GM12878 (cell line): ENCODE measurements around the gene TNK1. TPM values are rescaled to one million over a fixed set of nuclear protein-coding genes. Genes with fewer than 3 reads are reported as not detected.
A peak's percentile ranks its signal among the peaks of the same experiment; 100 is the strongest.

Experiments
- ATF7 ChIP-seq: fragments of 450-650 bp; IDR thresholded peaks from 2 replicates; pipeline ENCODE4 v1.6.1; 2016; ENCODE audit warnings: low read depth, mild to moderate bottlenecking
- CREB1 ChIP-seq: IDR thresholded peaks from 2 replicates; pipeline ENCODE4 v1.6.1; 2012; ENCODE audit warnings: low read depth, mild to moderate bottlenecking, inconsistent platforms
- EGR1 ChIP-seq, 2 experiments: IDR thresholded peaks; 1 replicate in 1 of 2; 2 replicates in 1 of 2; pipeline ENCODE4 v1.6.1; 2011 to 2012; ENCODE audit warnings: low read depth in 2 of 2, low read length in 2 of 2, borderline replicate concordance in 1 of 2, mild to moderate bottlenecking in 1 of 2, moderate library complexity in 1 of 2
- HDGF ChIP-seq: fragments of 450-650 bp; IDR thresholded peaks from 2 replicates; pipeline ENCODE4 v1.6.1; 2016; ENCODE audit warnings: antibody characterized with exemption
- IKZF1 ChIP-seq: fragments of 450-650 bp; conservative IDR thresholded peaks from 2 replicates; pipeline ENCODE4 v1.6.1; 2017; ENCODE audit warnings: antibody characterized with exemption, mild to moderate bottlenecking
- IRF3 ChIP-seq: fragments of 450-650 bp; IDR thresholded peaks from 2 replicates; pipeline ENCODE4 v1.6.1; 2014; ENCODE audit warnings: mild to moderate bottlenecking
- MEF2A ChIP-seq: IDR thresholded peaks from 2 replicates; pipeline ENCODE4 v1.6.1; 2011; ENCODE audit warnings: low read depth, mild to moderate bottlenecking, low read length, moderate library complexity; ENCODE audit not compliant: insufficient read depth
- MXI1 ChIP-seq: fragments of 150-350 bp; IDR thresholded peaks from 2 replicates; pipeline ENCODE4 v1.6.1; 2011; ENCODE audit warnings: low read depth, mild to moderate bottlenecking, inconsistent platforms, low read length, improper control_type of control experiment
- NBN ChIP-seq: fragments of 450-650 bp; IDR thresholded peaks from 2 replicates; pipeline ENCODE4 v1.6.1; 2016
- NFXL1 ChIP-seq: fragments of 450-650 bp; IDR thresholded peaks from 2 replicates; pipeline ENCODE4 v1.6.1; 2017; ENCODE audit warnings: antibody characterized with exemption, mild to moderate bottlenecking, borderline replicate concordance
- NFYA ChIP-seq: IDR thresholded peaks from 2 replicates; pipeline ENCODE4 v1.6.1; 2011; ENCODE audit warnings: low read depth, mild to moderate bottlenecking, low read length, improper control_type of control experiment, borderline replicate concordance
- NR2C2 ChIP-seq: IDR thresholded peaks from 2 replicates; pipeline ENCODE4 v1.6.1; 2011; ENCODE audit warnings: borderline replicate concordance, low read depth; ENCODE audit not compliant: control insufficient read depth, insufficient read length
- POLR2A ChIP-seq: IDR thresholded peaks from 2 replicates; pipeline ENCODE4 v1.6.1; 2011; ENCODE audit warnings: low read depth, mild to moderate bottlenecking, low read length
- POLR2AphosphoS2 ChIP-seq: IDR thresholded peaks from 2 replicates; pipeline ENCODE4 v1.6.1; 2011; ENCODE audit warnings: low read depth, mild to moderate bottlenecking, low read length, improper control_type of control experiment, moderate library complexity
- RELB ChIP-seq: fragments of 450-650 bp; IDR thresholded peaks from 2 replicates; pipeline ENCODE4 v1.6.1; 2017; ENCODE audit warnings: low read depth, mild to moderate bottlenecking, moderate library complexity
- RUNX3 ChIP-seq: IDR thresholded peaks from 2 replicates; pipeline ENCODE4 v1.6.1; 2012; ENCODE audit warnings: low read length, inconsistent platforms
- SIX5 ChIP-seq: IDR thresholded peaks from 2 replicates; pipeline ENCODE4 v1.6.1; 2011; ENCODE audit warnings: mild to moderate bottlenecking, low read depth, low read length, moderate library complexity; ENCODE audit not compliant: severe bottlenecking
- SKIL ChIP-seq: fragments of 450-650 bp; IDR thresholded peaks from 2 replicates; pipeline ENCODE4 v1.6.1; 2017; ENCODE audit warnings: mild to moderate bottlenecking, low read depth, inconsistent platforms; ENCODE audit not compliant: poor library complexity, severe bottlenecking
- YY1 ChIP-seq: IDR thresholded peaks from 2 replicates; pipeline ENCODE4 v1.6.1; 2011; ENCODE audit warnings: low read depth, mild to moderate bottlenecking, low read length
- ZNF207 ChIP-seq: fragments of 450-650 bp; IDR thresholded peaks from 2 replicates; pipeline ENCODE4 v1.6.1; 2014; ENCODE audit warnings: antibody characterized with exemption, mild to moderate bottlenecking, borderline replicate concordance
- polyA plus RNA-seq, 11 experiments: library from polyadenylated mRNA; depleted of rRNA in 4 of 11; unstranded in 6 of 11; stranded (reverse) in 5 of 11; fragments of >200 nt; fragmentation: Nextera tagmentation in 4 of 11; fragmentation: Illumina TruSeq in 1 of 11; extraction: Ambion mirVana in 4 of 11; extraction: Trizol in 1 of 11; gene quantifications; 1 replicate in 1 of 11; 2 replicates in 10 of 11; pipeline versions ENCODE4 v1.2.1 to v1.2.3, GENCODE V29; 2011 to 2016; ENCODE audit warnings: inconsistent platforms in 2 of 11, missing spikeins in 2 of 11, low read depth in 1 of 11
- total RNA-seq, 4 experiments: library from RNA; depleted of rRNA in 3 of 4; stranded (reverse); fragments of >200 nt in 3 of 4; fragmentation: Illumina TruSeq in 1 of 4; extraction: Trizol in 1 of 4; gene quantifications; 2 replicates each; pipeline versions ENCODE4 v1.2.1 to v1.2.3, GENCODE V29; 2013 to 2021

TNK1 gene
- total and polyA plus RNA-seq, 10 of the 15 experiments (the other 5 are each of a cell fraction or from before 2014, with no cell fraction given), result 0.06 to 2.5 (median 0.70) TPM

GRCh38 chr17:7403977-7404736 is 23.3 kb downstream of the TNK1 start, which contains the start of gene TMEM256 (continued):
- TF ChIP-seq ATF7 (peak; percentile 41), YY1 (peak; percentile 94), NFYA (peak; percentile 63), SIX5 (peak; percentile 18), POLR2A (peak; percentile 95), HDGF (peak; percentile 66; the same call in 1 of the 2 replicates), IKZF1 (peak; percentile 45; the same call in 1 of the 2 replicates), NFXL1 (no peak), POLR2AphosphoS2 (peak; percentile 75), MEF2A (no peak), CREB1 (peak; percentile 80), EGR1 (IDR thresholded peaks at IDR 0.05; ENCODE audit: borderline replicate concordance in 1 of 2, low read depth in 2 of 2, low read length in 2 of 2) (0 out of 3 replicates have a peak, but pooled peaks of 1 of the 2 experiments have one; percentile 5), NR2C2 (no peak), IRF3 (peak; percentile 73; the same call in 1 of the 2 replicates), RUNX3 (peak; percentile 82), ZNF207 (no peak), MXI1 (peak; percentile 60; the same call in 1 of the 2 replicates), RELB (peak; percentile 89), SKIL (peak; percentile 24), NBN (peak; percentile 66; the same call in 1 of the 2 replicates)
- TF ChIP-seq, all 136 proteins: peak for 38
